Fibroblast of skin of left biceps (primary cell): ENCODE results near the gene PCDHA1.
"Not testable (repeated sequence)": the region's sequence is repeated elsewhere in the genome, so short reads cannot be mapped to it uniquely, and the experiment has no call there.

Source experiments
- DNase-seq, 2 experiments: peaks; one replicate each; pipeline ENCODE4 v3.0.0-alpha.2; 2013; ENCODE audit warnings: low read depth in 2 of 2

Gene PCDHA1

DNA sequence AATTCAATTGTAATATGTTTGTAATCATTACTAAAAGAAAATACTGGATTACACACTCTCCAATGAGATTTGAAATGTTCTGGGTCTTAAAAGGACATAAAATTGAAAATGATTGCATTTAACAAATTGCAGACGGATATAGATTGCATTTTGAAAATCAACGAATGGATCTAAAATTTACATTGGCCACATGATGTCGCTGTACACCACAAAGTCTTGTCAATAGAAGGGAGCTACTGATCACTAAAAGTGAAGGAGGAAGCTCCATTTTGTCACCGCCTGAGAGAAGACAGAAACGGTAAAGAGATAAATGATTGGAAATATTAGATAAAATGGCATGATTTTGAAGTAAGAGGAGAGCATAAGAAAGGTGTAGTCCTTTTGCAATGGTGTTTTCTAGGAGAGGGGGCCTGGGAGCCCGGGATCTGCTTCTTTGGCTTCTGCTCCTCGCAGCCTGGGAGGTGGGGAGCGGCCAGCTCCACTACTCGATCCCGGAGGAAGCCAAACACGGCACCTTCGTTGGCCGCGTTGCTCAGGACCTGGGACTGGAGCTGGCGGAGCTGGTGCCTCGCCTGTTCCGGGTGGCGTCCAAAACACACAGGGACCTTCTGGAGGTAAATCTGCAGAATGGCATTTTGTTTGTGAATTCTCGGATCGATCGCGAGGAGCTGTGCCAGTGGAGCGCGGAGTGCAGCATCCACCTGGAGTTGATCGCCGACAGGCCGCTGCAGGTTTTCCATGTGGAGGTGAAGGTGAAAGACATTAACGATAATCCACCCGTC is at the start of gene PCDHA1:
PCDHA1 (plus strand) TSS at position 236 of the 782 bp plus-strand sequence.
- DNase-seq = no peak

DNA sequence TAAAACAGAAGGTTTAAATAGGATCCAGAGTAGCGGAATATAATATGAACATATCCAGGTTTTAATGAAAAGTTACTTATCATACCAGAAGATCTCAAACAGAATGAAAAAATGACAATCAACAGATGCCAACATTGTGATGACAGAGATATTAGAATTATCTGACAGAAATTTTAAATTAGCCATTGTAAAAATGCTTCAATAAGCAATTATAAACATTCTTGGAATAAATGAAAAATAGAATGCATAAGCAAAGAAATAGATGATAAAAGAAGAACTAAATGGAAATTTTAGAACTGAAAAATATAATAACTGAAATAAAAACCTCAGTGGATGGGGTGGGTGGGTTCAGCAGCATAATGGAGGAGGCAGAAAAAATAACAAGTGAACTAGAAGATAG is 48.5 kb upstream of the PCDHA1 start:
- no peak for DNase-seq

DNA sequence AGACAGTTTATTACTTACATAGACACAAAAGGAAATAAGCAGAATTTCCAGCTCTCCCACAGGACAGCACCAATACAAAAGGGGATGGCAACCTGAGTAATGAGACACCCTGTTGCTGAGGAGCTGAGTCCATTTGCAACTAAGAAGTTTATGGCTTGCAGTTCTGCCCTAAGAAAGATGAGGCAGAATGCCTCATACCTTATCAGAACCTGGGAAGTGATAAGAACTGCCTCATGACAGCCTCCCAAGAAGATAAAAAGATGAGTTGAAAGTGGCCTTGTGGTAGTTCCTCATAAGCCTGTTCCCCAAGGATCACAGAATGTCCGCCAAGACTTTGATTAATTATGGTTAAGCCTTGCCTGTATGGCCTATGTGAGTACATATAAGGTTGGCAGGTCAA is 44.0 kb upstream of the PCDHA1 start:
- no peak for DNase-seq

DNA sequence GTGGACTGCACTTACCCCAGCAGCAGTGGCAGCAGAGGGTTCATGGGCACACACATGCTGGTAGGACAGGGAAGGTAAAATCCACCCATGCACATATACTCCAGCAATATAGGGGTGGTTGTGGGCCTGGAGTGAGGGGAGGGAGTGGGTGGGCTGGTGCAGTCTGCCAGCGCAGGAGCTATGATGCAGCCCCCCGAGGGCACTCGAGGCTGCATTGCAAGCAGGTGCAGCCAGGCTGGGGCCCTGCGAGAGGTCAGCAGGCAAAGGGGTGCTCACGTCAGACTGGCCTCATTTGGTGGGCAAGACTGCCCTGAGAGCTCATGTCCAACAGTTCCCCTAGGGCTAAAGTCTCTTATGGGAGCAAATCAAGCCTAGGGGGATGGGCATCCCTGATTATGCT is 32.4 kb upstream of the PCDHA1 start:
- no peak for DNase-seq

DNA sequence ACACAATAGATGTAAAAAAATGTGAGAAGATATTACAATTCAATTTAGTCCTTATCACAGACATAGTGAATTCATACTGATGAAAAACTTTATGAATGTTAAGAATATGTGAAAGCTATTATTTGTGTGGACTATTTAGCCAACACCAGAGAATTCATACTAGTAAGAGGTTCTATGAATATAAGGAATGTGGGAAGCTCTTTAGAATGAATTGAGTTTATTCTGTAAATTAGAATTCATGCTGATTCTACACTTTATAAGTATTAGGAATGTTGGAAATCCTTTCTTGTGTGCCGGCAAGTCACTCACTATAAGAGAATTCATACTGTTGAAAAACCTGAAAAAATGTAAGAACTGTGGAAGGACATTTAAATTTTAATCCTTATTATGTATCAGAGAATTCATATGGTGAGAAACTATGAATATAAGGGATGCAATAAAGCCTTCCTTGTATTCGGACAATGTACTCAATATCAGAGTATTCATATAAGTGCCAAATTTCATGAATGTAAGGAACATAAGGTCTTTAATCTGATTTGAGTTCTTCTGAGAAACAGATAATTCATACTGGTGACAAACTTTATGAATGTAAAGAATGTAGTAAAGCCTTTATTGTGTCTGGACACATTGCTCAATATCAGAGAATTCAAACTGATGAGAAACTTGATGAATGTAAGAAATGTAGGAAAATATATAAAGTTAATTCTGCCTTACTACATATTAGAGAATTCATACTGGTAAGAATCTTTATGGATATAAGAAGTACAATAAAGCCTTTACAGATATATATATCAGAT is 21.6 kb upstream of the PCDHA1 start:
- DNase-seq = no peak

DNA sequence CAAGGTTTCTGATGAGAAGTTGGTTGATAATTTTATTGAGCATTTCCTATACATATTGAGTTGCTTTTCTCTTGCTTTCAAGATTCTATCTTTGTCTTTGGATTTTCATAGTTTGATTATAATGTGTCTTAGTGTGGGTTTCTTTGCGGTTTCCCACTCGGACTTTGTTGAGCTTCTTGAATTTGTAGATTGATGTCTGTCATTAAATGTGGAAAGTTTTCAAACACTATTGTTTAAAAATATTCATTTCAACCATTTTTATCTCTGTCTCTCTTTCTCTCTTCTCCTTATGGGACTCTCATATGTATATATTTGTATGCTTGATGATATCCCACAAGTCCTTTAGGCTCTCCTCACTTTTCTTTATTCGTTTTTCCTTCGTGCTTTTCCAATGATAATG is 18.5 kb upstream of the PCDHA1 start:
- no peak for DNase-seq

DNA sequence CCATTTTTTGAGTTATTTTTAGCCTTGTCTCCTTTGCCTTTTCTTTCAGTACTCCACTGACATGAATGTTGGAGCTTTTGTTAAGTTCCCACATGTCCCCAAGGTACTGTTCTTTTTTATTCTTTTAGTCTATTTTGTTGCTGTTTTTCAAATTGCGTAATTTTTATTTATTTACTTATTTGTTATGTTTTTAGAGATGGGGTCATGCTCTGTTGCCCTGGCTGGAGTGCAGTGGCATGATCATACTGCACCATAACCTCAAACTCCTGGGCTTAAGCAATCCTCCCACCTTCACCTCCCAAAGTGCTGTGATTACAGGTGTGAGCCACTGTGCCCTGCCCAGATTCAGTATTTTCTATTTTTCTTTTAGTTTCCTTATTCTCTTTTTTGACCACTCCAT is 5.4 kb upstream of the PCDHA1 start:
- no peak for DNase-seq

DNA sequence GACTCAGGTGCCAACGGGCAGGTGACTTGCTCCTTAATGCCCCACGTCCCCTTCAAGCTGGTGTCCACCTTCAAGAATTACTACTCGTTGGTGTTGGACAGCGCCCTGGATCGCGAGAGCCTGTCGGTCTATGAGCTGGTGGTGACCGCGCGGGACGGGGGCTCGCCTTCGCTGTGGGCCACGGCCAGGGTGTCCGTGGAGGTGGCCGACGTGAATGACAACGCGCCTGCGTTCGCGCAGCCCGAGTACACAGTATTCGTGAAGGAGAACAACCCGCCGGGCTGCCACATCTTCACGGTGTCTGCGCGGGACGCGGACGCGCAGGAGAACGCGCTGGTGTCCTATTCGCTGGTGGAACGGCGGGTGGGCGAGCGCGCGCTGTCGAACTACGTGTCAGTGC is 1.5 kb downstream of the PCDHA1 start:
- DNase-seq = not testable (repeated sequence)

DNA sequence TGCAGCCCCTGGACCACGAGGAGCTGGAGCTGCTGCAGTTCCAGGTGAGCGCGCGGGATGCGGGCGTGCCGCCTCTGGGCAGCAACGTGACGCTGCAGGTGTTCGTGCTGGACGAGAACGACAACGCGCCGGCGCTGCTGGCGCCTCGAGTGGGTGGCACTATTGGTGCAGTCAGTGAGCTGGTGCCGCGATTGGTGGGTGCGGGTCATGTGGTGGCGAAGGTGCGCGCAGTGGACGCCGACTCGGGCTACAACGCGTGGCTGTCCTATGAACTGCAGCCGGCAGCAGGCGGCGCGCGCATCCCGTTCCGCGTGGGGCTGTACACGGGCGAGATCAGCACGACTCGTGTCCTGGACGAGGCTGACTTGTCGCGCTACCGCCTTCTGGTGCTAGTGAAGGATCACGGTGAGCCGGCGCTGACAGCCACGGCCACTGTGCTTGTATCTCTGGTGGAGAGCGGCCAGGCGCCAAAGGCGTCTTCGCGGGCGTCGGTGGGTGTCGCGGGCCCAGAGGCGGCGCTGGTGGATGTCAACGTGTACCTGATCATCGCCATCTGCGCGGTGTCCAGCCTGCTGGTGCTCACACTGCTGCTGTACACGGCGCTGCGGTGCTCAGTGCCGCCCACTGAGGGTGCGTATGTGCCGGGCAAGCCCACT is 2.0 kb downstream of the PCDHA1 start:
- not testable (repeated sequence) for DNase-seq

DNA sequence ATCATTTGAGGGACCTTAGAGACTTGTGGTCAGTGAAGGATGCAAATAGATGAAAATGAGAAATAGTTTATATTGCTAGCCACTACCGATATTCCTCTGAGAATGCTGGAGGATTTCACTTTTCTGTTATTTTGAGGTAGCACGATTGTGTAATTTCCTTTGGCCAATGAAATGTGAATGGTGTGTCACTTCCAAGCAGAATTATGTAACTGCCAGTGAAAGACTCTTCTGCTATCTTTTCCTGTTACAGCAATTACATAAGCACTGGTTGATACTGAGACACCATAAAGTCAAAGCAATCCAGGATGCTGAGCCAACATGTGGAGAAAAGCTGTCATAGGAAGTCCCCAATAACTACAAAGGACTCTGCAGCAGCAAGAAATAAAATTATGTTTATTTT is 5.1 kb downstream of the PCDHA1 start:
- no peak for DNase-seq

DNA sequence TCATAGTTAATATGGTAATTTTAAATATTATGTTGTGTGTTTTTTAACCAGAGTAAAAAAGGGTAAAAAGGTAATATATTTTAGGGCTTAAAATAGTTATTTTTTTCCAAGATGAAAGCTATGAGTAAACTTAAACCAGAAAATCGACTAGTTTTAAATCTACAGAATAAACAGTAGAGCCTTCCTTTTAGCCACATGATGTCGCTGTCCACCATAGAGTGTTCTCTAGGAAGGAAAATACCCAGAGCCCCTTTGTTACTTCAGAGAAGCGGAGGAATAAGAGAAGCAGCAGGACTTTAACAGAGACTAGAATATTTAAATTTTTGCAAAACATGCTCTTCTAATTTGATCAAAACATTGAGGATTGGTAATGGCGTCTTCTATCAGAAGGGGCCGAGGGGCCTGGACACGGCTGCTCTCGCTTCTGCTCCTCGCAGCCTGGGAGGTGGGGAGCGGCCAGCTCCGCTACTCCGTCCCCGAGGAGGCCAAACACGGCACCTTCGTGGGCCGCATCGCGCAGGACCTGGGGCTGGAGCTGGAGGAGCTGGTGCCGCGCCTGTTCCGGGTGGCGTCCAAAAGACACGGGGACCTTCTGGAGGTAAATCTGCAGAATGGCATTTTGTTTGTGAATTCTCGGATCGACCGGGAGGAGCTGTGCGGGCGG is 8.8 kb downstream of the PCDHA1 start, which contains the start of gene PCDHA2:
PCDHA2 (plus strand) TSS at position 258 of the 664 bp plus-strand sequence.
- no peak for DNase-seq

DNA sequence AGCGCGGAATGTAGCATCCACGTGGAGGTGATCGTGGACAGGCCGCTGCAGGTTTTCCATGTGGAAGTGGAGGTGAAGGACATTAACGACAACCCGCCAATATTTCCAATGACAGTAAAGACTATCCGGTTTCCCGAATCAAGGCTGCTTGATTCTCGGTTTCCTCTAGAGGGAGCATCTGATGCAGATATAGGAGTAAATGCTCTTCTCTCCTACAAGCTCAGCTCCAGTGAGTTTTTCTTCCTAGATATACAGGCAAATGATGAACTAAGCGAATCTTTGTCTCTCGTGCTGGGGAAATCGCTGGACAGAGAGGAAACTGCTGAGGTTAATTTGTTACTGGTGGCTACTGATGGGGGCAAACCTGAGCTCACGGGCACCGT is 9.3 kb downstream of the PCDHA1 start:
- DNase-seq = no peak

DNA sequence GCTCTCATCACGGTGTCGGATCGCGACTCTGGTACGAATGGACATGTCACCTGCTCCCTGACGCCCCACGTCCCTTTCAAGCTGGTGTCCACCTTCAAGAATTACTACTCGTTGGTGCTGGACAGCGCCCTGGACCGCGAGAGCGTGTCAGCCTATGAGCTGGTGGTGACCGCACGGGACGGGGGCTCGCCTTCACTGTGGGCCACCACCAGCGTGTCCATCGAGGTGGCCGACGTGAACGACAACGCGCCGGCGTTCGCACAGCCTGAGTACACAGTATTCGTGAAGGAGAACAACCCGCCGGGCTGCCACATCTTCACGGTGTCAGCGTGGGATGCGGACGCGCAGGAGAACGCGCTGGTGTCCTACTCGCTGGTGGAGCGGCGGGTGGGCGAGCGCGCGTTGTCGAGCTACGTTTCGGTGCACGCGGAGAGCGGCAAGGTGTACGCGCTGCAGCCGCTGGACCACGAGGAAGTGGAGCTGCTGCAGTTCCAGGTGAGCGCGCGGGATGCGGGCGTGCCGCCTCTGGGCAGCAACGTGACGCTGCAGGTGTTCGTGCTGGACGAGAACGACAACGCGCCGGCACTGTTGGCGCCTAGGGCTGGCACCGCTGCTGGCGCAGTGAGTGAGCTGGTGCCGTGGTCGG is 10.3 kb downstream of the PCDHA1 start:
- not testable (repeated sequence) for DNase-seq

DNA sequence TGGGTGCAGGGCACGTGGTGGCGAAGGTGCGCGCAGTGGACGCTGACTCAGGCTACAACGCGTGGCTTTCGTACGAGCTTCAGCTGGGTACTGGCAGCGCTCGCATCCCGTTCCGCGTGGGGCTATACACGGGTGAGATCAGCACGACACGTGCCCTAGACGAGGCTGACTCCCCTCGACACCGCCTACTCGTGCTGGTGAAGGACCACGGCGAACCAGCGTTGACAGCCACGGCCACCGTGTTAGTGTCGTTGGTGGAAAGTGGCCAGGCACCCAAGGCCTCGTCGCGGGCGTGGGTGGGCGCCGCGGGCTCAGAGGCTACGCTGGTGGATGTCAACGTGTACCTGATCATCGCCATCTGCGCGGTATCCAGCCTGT is 10.8 kb downstream of the PCDHA1 start:
- DNase-seq = no peak

DNA sequence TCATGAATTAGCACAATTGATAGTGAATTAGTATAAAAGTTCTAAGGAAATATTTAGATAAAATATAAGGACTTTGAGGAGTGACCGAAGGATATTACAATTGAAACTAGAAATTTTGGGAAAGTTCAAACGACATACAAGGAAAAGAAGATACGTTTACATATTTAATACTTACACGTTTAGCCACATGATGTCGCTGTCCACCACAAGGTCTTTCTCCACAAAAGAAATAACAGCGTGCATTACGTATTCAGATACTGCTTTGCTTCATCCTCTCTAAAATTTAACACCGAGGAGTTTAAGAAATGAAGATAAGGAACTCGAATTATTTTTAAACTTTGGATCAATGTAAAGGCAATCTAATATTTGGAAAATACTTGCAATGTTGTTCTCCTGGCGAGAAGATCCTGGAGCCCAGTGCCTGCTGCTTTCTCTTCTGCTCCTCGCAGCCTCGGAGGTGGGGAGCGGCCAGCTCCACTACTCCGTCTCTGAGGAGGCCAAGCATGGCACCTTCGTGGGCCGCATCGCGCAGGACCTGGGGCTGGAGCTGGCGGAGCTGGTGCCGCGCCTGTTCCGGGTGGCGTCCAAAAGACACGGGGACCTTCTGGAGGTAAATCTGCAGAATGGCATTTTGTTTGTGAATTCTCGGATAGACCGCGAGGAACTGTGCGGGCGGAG is 15.0 kb downstream of the PCDHA1 start, which contains the start of gene PCDHA3:
PCDHA3 (plus strand) TSS at position 242 of the 678 bp plus-strand sequence.
- no peak for DNase-seq

DNA sequence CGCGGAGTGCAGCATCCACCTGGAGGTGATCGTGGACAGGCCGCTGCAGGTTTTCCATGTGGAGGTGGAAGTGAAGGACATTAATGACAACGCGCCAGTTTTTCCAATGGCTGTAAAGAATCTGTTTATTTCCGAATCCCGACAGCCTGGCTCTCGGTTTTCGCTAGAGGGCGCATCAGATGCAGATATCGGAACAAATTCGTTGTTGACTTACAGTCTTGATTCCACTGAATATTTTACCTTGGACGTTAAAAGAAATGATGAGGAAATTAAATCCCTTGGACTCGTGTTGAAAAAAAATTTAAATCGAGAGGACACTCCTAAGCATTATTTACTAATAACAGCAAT is 15.5 kb downstream of the PCDHA1 start:
- no peak for DNase-seq

DNA sequence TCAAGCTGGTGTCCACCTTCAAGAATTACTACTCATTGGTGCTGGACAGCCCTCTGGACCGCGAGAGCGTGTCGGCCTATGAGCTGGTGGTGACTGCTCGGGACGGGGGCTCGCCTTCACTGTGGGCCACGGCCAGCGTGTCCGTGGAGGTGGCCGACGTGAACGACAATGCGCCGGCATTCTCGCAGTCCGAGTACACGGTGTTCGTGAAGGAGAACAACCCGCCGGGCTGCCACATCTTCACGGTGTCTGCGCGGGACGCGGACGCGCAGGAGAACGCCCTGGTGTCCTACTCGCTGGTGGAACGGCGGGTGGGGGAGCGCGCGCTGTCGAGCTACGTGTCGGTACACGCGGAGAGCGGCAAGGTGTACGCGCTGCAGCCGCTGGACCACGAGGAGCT is 16.4 kb downstream of the PCDHA1 start:
- not testable (repeated sequence) for DNase-seq

DNA sequence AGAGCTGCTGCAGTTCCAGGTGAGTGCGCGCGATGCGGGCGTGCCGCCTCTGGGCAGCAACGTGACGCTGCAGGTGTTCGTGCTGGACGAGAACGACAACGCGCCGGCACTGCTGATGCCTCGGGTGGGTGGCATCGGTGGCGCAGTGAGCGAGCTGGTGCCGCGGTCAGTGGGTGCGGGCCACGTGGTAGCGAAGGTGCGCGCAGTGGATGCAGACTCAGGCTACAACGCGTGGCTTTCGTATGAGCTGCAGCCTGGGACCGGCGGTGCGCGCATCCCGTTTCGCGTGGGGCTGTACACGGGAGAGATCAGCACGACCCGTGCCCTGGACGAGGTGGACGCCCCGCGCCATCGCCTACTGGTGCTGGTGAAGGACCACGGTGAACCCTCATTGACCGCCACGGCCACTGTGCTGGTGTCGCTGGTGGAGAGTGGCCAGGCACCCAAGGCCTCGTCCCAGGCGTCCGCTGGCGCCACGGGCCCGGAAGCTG is 16.9 kb downstream of the PCDHA1 start:
- no peak for DNase-seq

DNA sequence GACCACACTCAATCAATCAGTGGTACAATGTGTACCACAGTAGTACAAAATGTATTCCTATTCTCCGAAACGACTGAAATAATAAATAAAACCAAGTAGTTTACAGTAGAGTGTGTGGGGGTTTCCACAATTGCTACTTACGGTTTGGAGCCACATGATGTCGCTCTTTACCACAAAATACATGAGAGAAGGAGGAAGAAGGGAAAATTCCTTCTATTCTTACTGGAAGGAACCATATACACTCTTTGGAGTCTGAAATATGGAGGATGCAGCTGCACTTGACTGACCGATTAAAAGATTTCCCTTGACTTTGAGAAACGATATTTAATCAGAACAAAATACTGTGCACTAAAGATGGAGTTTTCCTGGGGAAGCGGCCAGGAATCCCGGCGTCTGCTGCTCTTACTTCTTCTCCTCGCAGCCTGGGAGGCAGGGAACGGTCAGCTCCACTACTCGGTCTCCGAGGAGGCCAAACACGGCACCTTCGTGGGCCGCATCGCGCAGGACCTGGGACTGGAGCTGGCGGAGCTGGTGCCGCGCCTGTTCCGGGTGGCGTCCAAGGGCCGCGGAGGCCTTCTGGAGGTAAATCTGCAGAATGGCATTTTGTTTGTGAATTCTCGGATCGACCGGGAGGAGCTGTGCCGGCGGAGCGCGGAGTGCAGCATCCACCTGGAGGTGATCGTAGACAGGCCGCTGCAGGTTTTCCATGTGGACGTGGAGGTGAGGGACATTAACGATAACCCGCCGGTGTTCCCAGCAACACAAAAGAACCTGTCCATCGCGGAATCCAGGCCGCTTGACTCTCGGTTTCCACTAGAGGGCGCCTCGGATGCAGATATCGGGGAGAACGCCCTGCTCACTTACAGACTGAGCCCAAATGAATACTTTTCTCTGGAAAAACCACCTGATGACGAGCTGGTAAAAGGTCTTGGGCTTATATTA is 21.2 kb downstream of the PCDHA1 start, which contains the start of gene PCDHA4:
PCDHA4 (plus strand) TSS at position 235 of the 942 bp plus-strand sequence.
- DNase-seq = no peak
